ENCODE data around the gene ZSCAN9.

ZSCAN9 gene

GRCh38 chr6:28225056-28225834, at the start of gene ZSCAN9:
Gene ZSCAN9 (plus strand): TSS chr6:28225275. CDS start chr6:28227085, 1,810 bp downstream.
- DNase-seq (ENCODE audit: low spot score): peak; percentile 85

GRCh38 chr6:28176373-28176772, 48.7 kb upstream of the ZSCAN9 start:
- DNase-seq (ENCODE audit: low spot score): no peak

- DNase-seq (ENCODE audit: low spot score): no peak
Measured at GRCh38 chr6:28182255-28182654, 42.8 kb upstream of the ZSCAN9 start.

DNA sequence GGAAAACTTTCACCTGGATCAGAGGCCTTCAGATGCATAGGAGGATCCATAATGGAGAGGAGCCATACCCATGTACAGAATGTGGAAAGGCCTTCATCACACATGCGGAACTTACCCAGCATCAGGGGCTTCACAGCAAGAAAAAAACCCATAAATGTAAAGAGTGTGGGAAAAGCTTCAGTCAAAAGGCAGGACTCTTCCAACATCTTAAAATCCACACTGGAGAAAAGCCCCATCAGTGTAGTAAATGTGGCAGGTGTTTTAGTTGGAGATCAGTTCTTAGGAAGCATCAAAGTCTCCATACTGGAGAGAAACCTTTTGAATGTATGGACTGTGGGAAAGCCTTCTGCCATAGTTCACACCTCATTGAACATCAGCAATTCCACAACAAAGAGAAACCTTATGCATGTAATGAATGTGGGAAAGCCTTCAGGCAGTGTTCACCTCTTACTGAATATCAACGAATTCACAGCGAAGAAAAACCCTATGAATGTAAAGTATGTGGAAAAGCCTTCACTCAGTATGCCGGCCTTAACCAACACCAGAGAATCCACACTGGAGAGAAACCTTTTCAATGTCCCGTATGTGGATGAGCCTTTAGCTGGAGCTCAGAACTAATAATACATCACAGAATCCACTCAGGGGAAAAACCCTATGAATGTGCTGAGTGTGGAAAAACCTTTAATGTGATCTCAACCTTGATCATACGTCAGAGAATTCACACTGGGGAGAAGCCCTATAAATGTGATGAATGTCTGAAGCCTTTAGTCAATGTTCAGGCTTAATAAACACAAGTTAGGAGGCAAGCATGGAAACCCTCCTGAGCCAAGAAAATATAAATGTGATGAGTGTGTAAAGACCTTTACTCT, 36.7 kb upstream of the ZSCAN9 start:
- no peak for DNase-seq (ENCODE audit: low spot score)

GRCh38 chr6:28200020-28200419, 25.1 kb upstream of the ZSCAN9 start:
- DNase-seq (ENCODE audit: low spot score): no peak

- no peak for DNase-seq (ENCODE audit: low spot score)
Measured at GRCh38 chr6:28203201-28203600, 21.9 kb upstream of the ZSCAN9 start.

- DNase-seq (ENCODE audit: low spot score): no peak
Measured at GRCh38 chr6:28205879-28206278, 19.2 kb upstream of the ZSCAN9 start.

- no peak for DNase-seq (ENCODE audit: low spot score)
Measured at GRCh38 chr6:28206527-28206926, 18.5 kb upstream of the ZSCAN9 start.

DNA sequence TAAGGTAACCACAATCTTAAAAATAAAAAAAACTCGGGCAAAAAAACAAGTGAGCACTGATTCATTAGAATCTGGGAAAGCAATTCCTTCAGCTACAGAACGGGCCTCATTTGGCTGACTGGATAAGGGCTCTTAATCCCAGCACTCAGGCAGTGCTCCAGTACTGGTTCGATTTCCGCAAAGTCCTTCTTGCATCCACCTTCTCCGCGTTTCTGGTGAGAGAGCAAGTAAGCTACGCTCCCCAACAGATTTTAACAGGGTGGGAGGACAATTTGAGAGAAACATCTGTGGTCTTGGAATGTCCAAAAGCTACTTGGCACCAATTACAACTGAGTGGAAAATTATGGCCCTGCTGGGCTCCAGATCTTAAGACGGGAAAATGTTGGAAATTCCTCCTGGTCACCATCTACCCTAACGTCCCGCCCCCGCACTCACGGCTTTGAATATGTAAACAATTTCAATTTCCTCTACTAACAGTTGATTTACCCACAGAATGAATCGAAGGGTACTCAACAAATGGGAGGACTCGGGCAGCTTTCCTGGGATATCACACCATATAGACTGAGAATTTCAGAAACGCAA, 18.1 kb upstream of the ZSCAN9 start:
- peak; percentile 12 for DNase-seq (ENCODE audit: low spot score)

- peak; percentile 50 for DNase-seq (ENCODE audit: low spot score)
Measured at GRCh38 chr6:28207510-28208110, 17.5 kb upstream of the ZSCAN9 start.

GRCh38 chr6:28208111-28208659, 16.9 kb upstream of the ZSCAN9 start:
- no peak for DNase-seq (ENCODE audit: low spot score)

GRCh38 chr6:28209753-28210535, 15.1 kb upstream of the ZSCAN9 start:
- no peak for DNase-seq (ENCODE audit: low spot score)

GRCh38 chr6:28211840-28212509, 13.1 kb upstream of the ZSCAN9 start:
- no peak for DNase-seq (ENCODE audit: low spot score)

DNA sequence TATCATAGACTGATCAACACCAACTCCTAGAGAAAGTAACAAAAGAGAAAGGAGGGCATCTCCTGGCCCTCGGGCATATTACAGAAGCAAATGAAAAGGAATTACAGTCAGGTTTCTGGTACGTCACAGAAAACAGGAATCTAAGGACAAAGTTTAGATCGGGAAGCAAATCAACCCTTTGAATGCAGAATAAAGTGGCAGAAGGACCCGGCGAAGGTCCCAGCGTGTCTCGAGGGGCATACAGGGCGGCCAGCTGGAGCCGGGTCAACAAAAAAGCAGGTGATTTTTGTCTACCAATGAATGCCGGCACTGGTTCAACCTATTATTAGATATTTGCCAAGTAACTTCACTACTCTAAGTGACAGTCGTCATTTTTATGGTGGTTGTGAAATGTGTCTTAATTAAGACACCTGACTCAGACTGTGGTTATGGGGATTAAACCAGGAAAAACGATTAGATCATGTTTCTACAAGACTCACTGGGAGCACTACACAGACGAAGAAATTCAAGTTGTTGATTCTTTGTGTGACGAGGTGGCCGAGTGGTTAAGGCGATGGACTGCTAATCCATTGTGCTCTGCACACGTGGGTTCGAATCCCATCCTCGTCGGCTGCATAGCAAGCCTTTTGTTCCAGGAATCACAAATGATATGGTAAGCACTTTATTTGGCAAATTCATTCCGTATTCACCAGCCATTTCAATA, 12.4 kb upstream of the ZSCAN9 start:
- DNase-seq (ENCODE audit: low spot score): peak; percentile 66

GRCh38 chr6:28213213-28213523, 11.9 kb upstream of the ZSCAN9 start:
- DNase-seq (ENCODE audit: low spot score): no peak

DNA sequence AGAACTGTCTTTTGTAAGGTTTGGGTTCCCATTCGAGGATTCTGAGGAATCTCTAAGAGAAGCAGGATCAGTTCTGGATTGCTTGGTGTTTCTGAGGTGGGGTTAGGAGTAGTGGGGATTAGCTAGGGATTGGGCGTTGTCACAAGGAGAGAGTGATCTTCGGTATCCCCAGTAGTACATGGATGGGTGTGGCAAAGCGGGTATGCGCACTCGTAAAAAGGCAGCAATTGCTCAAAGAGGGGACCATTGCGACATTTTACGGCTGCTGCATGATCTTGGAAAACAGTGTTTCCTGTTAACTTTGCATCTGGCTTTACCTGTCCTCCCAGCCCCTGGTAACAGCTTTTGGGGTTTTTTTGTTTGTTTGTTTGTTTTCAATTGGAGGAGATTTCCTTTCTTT, 9.7 kb upstream of the ZSCAN9 start:
- no peak for DNase-seq (ENCODE audit: low spot score)

- no peak for DNase-seq (ENCODE audit: low spot score)
Measured at GRCh38 chr6:28217890-28218289, 7.2 kb upstream of the ZSCAN9 start.

- peak; percentile 82 for DNase-seq (ENCODE audit: low spot score)
Measured at GRCh38 chr6:28218312-28219248, 6.5 kb upstream of the ZSCAN9 start.

All from AG08395 (cell line).